HG02798 (cell line): Measurements from ENCODE around the gene CYP4F3.
"Not testable (repeated sequence)": the region's sequence is repeated elsewhere in the genome, so short reads cannot be mapped to it uniquely, and the experiment has no call there.

Experiments
- ATAC-seq: cut with Tn5 transposase; IDR thresholded peaks from one replicate; pipeline ENCODE4 v1.9.1; 2021; ENCODE audit warnings: mild to moderate bottlenecking; ENCODE audit not compliant: unreplicated experiment, poor library complexity

Gene CYP4F3

DNA sequence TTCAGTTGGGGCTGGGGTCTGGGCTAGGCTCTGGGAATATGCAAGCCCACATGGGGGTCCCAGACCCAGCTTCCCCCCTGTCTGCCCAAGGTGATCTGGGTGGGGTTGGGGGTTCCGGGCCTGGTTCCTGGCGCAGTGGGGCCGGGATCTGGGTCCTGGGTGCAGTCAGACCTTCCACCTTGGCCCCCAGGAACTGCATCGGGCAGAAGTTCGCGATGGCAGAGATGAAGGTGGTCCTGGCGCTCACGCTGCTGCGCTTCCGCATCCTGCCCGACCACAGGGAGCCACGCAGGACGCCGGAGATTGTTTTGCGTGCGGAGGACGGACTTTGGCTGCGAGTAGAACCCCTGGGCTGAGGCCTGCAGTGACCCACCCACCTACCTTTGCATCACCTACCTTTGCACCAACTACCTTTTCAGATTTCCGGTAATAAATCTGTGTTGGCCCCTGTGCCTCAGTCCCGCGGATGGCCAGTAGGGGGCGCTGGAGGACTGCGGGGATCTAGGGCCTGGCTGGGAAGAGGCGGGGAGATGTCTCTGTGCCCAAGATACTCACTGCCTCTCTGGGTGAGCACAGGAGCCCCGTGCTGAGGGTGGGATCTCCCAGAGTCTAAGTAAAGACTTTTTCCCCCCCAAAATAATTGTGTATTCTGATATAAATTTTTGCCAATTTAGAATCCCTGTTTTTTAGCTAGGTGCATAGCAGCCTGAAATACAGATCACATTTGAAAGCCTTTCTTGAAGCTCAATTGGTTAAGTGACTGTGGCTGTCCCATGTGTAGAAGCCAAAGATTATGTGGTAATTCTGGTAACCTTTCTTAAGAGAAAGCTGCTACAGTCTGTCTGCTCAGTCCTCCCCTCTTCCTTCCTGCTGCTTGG lies 11.5 kb upstream of the CYP4F3 start:
- no peak for ATAC-seq

DNA sequence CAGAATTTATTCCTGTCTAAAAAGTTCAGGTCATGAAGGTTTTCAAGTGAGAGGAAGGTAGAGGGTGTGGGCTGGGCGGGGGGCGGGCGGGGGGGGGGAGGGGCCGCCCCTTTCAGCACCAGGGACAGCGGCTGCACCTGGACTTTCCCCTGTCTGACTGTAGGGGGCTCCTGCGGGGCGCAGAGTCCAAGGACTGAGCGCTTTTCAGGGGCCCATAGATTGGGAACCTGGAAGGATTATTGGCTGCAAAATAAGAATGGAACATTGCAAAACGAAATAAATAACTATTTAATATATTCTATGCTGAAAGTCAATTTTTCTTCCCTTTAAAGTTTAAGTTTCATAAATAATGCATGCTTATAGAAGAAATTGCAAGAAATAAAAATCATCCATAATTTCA lies 8.9 kb upstream of the CYP4F3 start:
- ATAC-seq: no peak

DNA sequence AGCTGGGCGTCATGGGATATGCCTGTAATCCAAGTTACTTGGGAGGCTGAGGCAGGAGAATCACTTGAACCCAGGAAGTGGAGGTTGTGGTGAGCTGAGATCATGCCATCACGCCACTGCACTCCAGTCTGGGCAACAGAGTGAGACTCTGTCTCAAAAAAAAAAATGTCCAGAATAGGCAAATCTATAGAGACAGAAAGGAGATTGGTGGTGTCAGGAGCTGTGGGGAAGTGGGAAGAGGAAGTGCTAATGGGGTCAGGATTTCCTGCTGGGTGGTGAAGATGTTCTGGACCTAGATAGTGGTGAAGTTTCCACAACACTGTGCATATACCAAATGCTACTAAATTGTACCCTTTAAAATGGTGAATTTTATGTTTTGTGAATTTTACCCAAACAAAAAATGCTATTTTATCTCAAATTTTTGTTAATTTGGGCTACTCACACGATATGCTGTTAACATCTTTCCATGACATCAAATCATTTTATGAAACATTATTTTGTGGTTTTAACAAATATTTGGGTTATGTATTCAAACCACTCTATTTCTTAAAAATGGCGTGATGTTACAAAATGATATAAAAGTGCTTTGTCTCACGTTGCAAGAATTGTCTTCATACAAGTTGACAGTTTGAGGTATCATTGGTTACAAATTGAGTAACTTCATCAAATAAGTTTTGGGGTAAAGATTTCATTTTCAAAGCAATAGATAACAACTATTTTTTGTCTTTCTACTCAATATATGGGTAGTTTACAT lies 7.4 kb upstream of the CYP4F3 start:
- no peak for ATAC-seq

DNA sequence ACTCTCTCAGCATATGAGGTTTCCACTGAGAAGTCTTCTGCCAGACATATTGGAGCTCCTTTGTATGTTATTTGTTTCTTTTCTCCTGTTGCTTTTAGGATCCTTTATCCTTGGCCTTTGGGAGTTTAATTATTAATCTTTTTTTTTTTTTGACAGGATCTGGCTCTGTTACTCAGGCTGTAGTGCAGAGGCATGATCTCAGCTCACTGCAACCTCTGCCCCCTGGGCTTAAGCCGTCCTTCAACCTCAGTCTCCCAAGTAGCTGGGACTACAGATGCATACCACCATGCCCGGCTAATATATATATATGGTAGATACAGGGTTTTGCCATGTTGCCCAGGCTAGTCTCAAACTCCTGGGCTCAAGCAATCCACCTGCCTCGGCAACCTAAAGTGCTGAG lies 6.6 kb upstream of the CYP4F3 start:
- no peak for ATAC-seq

DNA sequence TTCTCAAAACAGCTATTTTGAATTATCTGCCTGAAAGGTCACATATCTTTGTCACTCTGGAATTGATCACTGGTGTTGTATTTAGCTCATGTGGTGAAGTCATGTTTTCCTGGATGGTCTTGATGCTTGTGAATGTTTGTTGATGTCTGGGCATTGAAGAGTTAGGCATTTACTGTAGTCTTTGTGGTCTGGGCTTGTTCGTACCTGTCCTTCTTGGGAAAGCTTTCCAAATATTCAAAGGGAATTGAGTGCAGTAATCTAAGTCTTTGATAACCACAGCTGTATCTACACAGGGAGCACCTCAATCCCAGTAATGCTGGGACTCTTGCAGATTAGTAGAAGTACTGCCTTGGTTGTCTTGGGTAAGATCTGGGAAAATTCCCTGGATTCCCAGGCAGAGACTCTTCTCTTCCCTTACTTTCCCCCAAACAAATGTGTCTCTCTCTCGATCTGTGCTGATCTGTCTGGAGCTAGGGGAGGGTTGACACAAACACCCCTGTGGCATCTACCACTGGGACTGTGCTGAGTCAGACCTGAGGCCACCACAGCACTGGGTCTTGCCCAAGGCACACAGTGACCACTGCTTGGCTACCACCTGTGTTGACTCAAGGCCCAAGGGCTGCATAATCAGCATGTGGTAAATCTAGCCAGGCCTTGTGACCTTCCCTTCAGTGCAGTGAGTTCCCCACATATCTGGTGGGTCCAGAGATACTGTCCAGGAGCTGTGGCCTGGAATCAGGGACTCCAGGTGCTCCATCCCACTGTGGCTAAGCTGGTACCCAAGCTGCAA lies 5.5 kb upstream of the CYP4F3 start:
- ATAC-seq: no peak

DNA sequence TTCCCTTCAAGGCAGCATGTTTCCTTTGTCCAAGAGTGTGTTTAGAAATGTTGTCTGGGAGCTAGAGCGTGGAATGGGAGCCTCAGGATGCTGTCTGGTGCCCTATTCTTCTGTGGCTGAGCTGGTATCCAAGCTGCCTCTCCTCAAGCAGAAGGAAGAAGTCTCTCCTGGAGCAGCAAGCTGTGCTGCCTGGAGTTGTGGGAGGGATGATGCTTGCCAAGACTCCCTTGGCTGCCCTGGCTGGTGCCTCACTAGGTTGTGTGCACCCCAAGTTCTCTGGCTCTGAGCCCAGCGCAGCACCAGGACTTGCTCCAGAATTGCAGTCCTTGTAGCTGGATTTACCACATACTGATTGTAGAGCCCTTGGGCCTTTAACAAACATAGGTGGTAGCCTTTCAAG lies 4.7 kb upstream of the CYP4F3 start:
- ATAC-seq: no peak

DNA sequence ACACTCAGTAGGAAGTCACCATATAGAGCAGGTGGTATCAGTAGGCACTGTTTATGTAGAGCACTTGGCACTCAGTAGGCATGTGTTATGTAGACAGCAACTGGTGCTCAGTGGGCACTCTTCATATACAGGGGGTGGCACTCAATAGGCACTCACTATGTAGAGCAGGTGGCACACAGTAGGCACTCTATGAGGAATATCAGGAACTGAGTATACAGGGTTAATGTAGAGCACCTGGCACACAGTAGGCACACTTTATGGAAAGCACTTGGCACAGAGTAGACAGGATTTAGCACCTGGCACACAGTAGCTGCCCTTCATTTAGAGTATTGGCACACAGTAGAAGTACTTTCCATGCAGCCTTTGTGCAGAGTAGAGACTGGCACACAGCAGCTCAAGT lies 1.1 kb upstream of the CYP4F3 start:
- no peak for ATAC-seq

DNA sequence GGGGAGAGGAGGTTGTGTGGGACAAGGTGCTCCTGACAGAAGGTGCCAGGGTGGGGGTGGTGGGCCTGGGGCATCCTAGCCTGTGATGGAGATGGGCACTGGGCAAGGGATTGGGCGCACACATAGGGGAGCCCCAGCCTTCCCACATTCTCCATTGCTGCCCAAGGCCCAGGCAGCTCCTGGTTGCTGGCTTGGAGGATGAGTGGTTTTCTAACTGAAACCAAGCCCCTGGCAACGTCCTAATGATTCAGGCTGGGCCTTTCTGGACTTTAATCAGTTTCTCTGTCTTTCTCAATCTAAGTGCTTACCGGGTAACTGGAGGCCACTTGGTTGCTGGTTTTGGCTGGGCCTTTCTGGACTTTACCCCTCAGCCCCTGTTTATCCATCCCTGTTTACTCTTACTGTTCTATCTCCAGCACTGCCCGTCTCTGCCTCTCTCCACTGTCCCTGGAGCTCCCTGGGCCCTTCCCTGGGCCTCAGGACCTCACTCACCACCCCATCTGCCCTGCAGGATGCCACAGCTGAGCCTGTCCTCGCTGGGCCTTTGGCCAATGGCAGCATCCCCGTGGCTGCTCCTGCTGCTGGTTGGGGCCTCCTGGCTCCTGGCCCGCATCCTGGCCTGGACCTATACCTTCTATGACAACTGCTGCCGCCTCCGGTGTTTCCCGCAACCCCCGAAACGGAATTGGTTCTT lies 354 bp downstream of the CYP4F3 start:
- no peak for ATAC-seq

DNA sequence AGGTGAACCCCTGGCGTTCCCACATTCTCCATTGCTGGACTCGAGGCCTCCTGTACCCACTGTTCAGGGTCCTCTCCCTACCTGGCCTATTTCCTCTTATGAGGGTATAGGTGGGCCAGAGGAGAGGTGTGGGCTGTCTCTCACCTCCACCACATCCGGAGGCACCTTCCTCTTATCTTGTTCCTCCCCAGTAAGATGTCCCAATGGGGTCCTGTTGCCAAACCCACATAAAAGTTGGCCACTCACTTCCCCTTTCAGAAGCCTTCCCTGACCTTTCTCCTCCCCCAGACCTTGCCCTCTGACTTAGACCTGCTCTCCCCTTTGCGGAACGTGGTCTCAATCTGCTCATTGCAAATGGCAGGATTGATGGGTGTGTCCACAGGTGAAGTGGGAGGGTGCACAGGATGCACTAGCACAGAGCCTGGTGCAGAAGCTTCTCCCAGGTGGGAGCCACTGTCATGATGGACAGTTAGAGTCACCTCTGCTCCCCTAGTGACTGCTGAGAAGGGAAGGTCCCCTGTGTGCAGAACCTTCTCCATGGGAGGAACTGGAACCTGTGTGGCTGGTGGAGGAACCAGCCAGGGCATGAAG lies 1.3 kb downstream of the CYP4F3 start:
- ATAC-seq: no peak

DNA sequence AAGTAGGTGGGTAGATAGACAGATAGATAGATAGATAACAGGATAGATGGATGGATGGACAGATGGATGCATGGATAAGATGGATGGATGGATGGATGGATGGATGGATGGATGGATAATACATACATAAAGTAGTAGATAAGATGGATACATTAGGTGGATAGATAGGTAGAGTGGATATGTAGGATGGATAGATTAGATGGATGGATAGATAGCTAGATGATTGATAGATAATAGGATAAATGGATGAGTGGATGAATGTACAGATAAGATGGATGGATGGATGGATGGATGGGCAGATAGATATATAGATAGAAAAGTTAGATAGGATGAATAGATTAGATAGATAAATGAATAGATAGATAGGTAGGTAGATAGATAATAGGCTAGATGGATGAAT lies 2.1 kb downstream of the CYP4F3 start:
- ATAC-seq: no peak

DNA sequence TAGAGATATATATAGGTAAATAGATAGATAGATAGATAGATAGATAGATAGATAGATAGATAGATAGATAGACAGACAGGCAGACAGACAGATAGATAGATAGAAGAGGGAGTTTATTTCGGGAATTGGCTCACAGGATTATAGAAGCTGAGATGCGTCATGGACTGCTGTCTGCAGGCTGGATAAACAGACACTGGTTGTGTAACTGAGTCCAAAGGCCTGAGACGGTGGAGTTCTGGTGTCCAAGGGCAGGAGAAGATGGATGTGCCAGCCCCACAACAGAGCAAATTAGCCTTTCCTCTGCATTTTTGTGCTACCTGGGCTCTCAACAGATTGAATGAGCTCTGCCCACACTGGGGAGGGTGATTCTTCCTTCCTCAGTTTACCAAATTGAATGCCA lies 2.7 kb downstream of the CYP4F3 start:
- ATAC-seq: no peak

DNA sequence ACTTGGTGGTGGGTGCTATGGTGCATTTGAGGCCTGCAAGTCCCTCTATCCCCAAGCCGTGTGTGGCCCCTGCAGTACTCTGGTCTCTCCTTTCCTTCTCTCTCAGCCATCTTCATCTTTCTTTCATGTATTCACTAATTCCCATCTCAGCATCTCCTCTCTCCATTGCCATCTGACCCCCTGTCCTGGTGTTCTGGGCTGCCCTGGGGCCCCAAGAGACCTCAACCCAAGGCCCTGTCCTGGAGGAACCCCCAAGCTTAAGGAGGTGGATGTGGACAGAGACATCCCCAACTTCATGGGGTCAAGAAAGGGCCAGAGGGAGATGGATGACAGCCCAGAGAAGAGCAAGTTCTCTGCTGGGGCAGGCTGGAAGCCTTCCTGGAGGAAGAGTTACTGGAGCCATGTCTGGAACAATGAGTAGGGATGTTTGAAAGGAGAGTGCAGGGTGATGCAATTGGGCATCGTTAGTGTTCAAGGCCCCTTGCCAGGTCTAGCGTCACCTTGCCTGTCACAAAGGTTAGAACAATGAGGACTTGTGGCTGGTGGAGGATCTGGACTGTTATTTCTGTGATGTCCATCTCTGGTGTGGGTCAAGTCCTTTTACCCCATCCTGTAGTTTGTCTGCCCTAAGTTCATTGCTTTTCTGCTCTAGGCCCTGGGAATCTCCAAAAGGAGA lies 3.5 kb downstream of the CYP4F3 start:
- no peak for ATAC-seq

DNA sequence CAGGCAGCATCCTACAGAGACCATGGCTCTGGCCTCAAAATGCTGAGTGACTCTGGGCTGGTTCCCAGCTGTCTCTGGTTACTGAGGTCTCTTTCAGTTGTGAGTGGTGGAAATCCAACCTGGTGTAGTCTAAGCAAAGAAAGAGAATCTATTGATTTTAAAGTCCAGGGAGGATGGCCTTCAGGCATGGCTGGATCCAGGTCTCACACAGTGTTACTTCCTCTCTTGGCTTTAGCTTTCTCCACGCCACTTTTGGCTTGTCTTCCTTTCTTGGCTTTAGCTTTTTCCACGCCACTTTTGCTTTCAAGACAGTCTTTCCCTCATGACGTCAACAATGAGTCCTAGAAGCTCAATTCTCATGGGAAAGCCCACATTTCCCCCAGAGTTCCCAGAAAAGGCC lies 4.1 kb downstream of the CYP4F3 start:
- no peak for ATAC-seq

DNA sequence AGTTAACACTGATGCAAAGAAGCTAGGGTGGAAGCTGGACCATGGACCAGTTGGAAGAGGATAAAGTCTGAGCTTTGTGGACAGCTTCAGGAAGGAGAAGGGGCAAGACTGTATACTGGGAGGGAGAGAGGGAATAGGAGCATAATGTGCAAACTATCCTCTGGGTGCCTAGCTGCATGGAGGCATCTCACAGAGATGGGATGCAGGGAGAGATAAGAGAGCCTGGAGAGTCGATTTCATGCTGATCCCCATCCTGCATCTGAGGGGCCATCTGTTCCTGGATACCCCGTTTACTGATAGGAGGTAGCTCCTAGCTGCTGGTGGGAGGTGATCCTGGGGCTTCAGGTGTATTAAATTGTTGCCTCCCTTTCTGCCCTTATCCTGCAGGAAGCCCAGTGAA lies 8.8 kb downstream of the CYP4F3 start:
- no peak for ATAC-seq

DNA sequence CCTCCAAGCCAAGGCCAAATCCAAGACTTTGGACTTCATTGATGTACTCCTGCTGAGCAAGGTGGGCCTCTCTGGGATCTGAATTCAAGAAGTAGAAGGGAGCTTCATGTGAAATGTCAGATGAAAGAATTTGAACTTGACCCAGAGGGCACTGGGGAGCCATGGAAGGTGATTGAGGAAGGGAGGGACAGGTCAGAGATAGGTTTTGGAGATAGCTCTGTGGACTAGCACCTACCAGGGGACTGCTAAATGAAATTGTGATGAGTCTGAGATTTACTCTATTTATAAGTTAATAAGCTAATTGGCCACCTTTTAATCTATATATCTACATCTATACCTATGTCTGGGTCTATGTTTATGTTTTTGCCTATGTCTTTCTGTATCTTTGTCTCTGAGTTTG lies 9.4 kb downstream of the CYP4F3 start:
- ATAC-seq: not testable (repeated sequence)

DNA sequence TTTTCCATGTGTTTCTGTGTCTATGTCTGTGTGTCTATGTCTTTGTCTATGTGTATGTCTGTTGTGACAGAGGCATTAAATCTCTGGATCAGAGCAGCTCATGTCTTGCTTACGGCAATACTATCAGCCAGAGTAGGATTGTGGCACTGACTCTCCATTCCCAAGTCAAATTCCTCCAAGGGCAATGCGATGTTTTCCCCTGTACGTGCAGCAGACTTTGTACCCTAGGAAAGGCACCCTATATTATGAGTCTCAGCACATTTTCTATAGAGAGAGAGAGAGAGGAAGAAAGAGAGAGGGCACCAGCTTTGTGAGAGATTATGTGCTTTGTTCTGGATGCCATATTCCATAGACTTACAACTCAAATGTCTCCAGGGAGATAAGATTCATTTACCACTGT lies 11.1 kb downstream of the CYP4F3 start:
- ATAC-seq: no peak

DNA sequence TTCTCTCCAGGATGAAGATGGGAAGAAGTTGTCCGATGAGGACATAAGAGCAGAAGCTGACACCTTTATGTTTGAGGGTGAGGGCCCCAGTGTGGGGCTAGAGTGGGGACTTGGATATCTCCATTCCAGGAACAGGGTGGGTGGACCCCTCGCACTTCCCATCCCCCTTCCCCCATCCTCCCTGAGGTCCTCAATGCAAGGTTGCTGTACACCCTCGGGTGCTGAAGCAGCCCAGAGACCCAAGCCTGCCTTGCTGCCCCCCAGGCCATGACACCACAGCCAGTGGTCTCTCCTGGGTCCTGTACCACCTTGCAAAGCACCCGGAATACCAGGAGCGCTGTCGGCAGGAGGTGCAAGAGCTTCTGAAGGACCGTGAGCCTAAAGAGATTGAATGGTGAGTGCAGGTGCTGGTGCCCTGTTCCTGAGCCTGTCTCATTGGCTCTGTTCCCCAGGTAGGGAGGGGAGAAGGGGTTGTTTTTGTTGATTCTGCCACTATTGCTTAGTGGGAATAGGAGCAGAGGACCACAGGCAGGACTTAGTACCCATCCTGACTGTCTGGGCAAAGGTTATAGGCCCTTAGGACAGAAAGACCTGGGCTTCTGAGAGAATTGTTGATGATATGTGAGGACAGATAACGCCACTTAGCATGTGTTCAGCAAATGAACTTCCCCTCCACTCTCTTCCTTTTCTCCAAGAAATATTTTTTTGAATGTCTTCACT lies 12.0 kb downstream of the CYP4F3 start:
- no peak for ATAC-seq

DNA sequence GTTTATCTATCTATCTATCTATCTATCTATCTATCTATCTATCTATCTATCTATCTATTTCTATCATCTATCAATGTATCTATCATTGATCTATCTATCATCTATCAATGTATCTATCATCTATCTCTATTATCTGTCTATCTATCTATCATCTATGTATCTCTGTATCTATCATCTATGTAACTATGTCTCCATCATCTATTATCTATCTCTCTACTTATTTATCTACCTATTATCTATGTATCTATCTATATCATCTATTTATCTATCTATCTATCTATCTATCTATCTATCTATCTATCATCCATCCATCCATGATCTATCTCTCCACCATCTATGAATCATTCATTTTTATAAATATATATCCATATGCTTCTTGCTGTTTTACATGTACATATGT lies 15.8 kb downstream of the CYP4F3 start:
- no peak for ATAC-seq

DNA sequence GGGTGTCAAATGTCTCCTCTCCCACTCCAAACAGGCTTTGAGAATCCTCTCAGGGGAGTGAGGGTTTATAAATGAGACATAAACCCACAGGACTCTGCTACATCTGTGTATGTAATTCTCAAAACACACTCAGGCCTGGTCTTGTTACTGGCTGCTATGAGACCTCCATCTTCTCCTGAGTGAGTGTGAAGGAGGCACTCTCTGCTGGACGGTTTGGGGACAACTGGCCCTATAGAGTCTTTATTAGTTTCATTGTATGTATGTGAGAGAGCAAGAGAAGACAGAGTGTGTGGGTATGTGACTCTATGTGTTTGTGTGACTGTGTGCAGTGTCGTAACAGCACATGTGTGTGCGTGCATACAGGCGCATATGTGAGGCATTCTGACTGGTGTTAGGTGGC lies 22.6 kb downstream of the CYP4F3 start:
- ATAC-seq: no peak
